NAMALWA (cell line): ENCODE data around the gene CACNA1H.
A peak's percentile ranks its signal among the peaks of the same experiment; 100 is the strongest.

Experiments used
- DNase-seq: peaks from one replicate; pipeline ENCODE4 v3.0.0-alpha.2; 2015; ENCODE audit warnings: low spot score

The CACNA1H gene

DNA sequence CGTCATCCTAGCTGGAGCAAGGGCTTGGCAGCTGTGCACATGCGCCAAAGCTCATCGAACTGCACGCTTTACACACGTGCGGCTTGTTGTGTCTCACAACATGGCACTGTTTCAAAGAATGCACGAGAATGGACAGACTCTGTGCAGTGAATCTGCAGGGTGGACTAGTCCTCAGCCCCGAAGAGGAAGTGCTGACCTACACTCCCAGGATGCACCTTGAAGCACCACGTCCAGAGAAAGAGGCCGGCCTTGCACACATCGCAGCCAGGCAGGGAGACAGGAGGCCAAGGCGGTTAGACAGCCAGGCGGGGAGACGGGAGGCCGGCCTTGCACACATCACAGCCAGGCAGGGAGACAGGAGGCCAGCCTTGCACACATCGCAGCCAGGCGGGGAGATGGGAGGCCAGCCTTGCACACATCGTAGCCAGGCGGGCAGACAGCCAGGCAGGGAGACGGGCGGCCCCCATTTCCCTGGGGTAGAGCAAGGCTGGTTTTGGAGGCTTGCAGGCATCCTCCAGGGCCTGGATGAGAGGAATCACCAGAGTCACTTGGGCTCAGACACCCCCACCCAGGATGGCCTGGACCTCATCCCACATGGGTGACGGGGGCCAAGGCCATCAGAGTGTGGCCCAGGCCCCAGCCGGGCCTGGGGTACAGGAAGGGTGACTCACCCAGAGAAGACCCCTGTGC, 9.0 kb upstream of the CACNA1H start:
- DNase-seq = no peak

GRCh38 chr16:1144476-1145382, 8.2 kb upstream of the CACNA1H start:
- DNase-seq = no peak

- no peak for DNase-seq
Observed at GRCh38 chr16:1145383-1146100, 7.4 kb upstream of the CACNA1H start.

DNA sequence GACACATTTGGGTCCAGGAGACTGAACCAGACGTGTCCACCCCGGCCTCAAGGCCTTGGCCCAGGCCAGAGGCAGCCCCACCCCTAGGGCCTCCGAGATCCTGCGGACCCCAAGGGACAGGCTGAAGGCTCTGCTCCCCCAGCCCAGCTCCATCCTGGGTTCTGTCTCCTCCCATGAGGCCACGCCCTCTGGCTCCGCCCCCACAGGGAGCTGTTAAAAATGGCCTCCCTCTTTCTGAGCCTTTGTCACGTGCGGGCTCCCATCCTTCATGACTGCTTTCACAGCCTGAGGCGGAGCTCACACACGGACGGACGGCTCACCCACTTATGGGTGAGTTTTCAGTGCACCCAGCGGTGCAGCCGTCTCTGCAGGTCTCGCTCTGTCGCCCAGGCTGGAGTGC, 6.5 kb upstream of the CACNA1H start:
- DNase-seq = peak; percentile 37

DNA sequence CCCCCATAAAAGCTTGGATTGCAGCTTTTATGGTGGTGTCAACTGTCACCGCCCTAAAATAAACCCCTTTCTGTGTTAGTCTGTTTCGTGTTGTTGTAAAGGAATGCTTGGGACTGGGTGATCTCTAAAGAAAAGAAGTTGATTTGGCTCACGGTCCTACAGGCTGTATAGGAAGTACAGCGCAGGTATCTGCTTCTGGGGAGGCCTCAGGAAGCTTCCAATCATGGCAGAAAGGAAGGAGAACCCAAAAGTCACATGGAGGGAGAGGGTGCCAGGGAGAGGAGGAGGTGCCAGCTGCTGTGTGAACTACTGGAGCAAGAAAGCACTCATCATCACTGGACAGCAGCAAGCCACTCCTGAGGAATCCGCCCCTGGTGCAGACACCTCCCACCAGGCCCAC, 5.9 kb upstream of the CACNA1H start:
- DNase-seq = no peak

- DNase-seq = no peak
Observed at GRCh38 chr16:1149101-1149636, 3.7 kb upstream of the CACNA1H start.

DNA sequence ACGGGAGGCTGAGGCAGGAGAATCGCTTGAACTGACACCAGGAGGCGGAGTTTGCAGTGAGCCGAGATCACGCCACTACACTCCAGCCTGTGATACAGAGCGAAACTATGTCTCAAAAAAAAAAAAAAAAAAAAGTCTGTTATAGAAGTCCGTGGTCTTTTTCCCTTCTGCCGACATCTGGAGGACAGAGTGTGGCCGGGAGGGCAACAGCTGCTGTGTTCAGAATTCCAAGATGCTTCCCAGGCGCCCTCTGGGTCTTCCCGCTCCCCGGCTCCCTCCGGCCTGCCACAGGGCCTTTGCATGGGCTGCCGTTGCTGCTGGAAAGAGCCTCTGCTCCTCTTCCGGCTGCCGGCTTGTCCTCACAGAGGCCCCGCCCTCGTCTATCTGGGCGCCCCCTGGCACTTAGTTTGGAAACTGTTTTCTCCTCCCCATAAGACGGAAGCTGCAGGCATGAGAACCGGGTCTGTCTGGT, 2.4 kb upstream of the CACNA1H start:
- DNase-seq = peak; percentile 49

DNA sequence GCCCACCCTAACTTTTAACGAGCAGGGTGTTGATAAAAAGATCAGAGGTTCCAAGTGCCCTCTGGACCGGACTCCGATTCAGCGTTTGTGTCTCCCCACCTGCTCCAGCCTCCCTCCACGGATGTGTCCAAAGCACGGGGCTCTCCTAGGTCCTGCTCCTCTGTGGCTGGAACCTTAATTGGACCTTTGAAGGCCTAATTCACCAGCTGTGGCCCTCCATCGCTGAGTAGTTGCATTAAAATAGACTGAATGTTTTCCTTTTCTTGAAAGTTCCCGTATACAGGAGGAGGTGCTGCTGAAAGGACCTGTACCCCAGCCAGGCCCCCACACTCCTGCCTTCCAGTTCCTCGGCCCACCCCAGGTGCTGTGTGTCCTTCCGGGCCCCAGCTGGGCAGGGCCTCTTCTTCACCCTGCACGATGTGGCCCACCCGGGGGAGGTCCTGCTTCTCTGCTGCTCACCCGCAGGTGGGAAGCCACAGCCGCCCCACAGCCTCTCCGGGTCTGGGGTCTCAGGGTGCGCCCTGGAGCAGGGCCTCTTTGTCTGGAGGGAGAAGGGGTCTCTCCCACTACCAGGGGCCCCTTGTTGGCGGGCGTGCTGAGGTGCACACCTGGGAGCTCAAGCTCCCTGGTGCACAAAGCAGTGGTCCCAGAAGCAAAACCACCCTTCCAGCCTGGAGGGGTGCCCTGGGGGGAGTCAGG, 1.3 kb upstream of the CACNA1H start:
- DNase-seq = no peak

DNA sequence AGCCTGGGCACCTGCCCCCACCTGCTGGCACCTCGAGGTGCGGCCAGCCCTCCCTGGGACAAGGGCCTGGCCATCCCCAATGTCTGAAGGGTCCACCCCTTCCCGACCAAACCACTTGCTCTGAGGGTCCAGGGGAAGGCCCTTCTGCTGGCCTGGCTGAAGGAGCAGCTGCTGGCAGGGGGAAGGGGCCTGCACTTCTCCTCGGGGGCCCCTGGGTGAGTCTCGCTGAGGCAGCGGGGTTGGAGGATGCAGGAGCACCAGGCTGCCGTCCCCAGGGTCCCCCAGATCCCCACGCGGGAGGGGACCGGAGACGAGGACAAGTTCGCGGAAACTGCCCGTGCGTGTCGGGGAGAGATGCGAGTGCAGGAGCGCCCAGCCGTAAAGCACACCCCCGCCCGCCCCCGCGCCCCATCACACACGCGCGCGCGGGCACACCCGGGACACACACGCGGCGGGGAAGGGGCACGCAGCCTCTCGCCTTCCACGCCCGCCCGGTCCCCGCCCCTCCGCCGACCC, 725 bp upstream of the CACNA1H start:
- DNase-seq = no peak

GRCh38 chr16:1153480-1154160, 714 bp downstream of the CACNA1H start:
- no peak for DNase-seq

- DNase-seq = no peak
Observed at GRCh38 chr16:1154291-1154886, 1.5 kb downstream of the CACNA1H start.

DNA sequence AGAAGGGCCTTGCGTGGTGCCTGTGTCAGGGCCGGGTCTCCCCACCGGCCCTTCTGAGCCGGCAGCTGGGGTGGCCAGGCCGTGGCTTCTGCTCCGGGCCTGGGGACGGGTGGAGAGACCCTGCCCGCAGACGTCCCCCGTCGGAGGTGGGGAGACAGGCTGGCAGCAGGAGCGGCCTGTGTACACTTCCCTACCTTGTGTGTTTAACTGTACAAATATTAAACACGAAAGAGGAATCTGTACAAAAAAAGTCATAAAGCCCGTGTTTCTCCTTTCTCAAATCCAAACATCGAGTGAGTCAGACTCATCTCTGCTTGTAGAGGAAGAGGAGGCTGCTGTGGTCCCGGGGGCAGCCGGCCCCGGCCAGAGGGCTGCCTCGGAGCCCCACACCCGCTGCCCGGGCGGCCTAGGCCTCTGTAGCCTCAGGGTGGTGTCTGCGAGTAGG, 2.0 kb downstream of the CACNA1H start:
- DNase-seq = no peak

DNA sequence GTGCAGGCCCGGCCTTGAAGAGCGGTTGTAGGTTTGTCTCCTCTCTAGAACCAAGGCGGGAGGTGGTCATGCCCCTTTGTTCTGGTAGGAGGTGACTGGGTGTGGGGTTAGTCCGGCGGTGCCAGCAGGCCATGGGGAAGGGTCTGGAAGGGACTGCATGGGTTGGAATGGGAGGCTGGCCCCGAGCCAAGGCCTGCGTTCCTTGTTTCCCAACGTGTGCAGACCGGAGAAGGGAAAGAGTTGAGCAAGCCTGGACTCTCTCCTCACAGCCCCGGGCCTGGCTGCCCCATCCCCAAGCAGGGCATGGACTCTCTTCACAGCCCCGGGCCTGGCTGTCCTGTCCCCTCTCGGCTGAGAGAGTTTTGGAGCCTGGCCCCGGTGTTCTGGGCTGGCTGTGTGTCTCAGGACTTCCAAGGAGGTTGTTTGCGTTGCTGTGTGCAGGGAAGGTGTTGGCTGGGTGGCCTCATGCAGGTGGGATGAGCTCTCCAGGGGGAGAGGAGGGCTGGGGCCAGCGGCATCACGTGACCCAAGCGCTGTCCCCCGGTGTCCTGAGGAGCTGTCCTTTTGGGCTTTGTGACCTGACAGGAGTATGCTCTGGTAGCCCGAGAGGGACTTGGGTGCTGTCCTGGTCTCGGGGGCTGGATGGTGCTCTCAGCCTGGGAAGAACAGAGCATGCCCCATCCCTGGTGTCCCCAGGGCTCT, 2.6 kb downstream of the CACNA1H start:
- no peak for DNase-seq

DNA sequence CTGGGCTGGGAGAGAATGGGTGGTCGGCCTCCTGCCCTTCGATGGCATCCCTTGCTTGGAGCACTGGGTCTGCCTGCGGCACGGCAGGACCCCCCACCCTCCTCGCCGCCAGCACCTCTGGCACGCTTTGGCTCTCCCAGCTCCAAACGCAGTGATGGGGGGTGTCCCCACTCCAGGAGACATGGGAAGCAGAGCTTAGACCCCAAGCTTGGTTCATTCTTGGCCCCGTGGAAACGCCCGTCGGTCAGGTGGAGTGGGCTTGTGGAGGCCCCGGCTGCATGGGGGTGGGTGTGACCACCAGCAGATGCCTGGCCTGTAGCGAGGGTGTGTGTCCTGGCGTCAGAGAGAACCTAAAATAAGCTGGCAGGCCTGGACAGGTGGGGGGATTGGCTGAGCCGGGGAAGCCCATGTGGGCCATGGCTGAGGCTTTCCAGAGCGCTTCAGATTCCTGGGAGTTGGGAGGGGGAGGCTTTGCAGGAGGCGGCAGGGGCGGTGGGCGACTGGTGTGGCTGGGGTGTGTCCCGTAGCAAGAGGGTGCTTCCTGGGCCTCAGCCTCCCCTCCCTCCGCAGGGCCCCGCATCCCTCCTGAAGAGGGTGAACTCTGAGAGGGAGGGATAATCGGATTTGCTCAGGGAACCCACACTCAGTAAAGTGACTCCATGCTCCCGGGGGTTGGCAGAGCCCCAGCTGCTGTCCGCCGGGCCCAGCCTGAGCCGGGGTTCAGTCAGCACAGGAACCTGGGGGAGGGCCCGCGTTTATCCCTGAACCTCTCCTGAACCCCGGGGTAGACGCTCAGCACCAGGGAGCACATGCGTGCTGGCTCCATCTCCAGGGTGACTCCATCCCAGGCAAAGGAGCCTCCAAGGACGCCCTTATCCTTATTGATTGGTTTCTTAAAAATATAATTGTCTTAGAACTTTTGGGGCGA, 3.4 kb downstream of the CACNA1H start:
- DNase-seq = no peak

GRCh38 chr16:1156983-1157638, 4.2 kb downstream of the CACNA1H start:
- no peak for DNase-seq

GRCh38 chr16:1157639-1158455, 4.9 kb downstream of the CACNA1H start:
- no peak for DNase-seq
